Adrenal gland (tissue), 12 donors: Measurements from ENCODE around the gene UBE2D3. TPM values are rescaled to one million over a fixed set of nuclear protein-coding genes. Genes with fewer than 3 reads are reported as not detected.

Source experiments
- DNase-seq, 7 donors: peaks; one replicate each; pipeline ENCODE4 v3.0.0-alpha.2; 2019 to 2020
- H3K27ac ChIP-seq, 5 donors: fragments of 200-600 bp; sonication (generic) in 4 of 5; 1 replicate in 3 of 5; 2 replicates in 2 of 5; pipeline versions ENCODE4 v1.5.1 to v1.8.0; 2016 to 2020; ENCODE audit warnings: mild to moderate bottlenecking in 1 of 5
- H3K27me3 ChIP-seq: fragments of 200-600 bp; 2 replicates; pipeline ENCODE4 v1.8.0; 2021
- H3K36me3 ChIP-seq, 2 donors: fragments of 200-600 bp; replicated peaks in 1 of 2; 1 replicate in 1 of 2; 2 replicates in 1 of 2; pipeline versions ENCODE4 v1.5.1 to v1.8.0; 2018 to 2022
- H3K4me1 ChIP-seq, 2 donors: fragments of 200-600 bp; replicated peaks in 1 of 2; 1 replicate in 1 of 2; 2 replicates in 1 of 2; pipeline versions ENCODE4 v1.5.1 to v1.8.0; 2018 to 2021
- H3K4me3 ChIP-seq, 4 donors: fragments of 200-600 bp; sonication (generic) in 3 of 4; one replicate each; pipeline ENCODE4 v1.5.1; 2016 to 2018
- H3K9me3 ChIP-seq, 3 donors: fragments of 200-600 bp; sonication (generic) in 1 of 3; replicated peaks in 1 of 3; 1 replicate in 2 of 3; 2 replicates in 1 of 3; pipeline versions ENCODE4 v1.5.1 to v1.8.0; 2016 to 2021
- POLR2A ChIP-seq, 2 donors: fragments of 450-650 bp; IDR thresholded peaks; one replicate each; pipeline ENCODE4 v1.6.1; 2017; ENCODE audit warnings: antibody characterized with exemption in 2 of 2, mild to moderate bottlenecking in 2 of 2, moderate library complexity in 1 of 2
- WGBS, 4 donors: extraction: QIAGEN DNeasy Blood & Tissue Kit in 2 of 4; methylation state at CpG; one replicate each; pipeline versions ENCODE4 v1.1.5 to v1.1.7; 2013 to 2017; 5-methylcytosine and 5-hydroxymethylcytosine counted together
- intact Hi-C, 2 donors: fragments of 100-400 bp; cut with DNase I; formaldehyde crosslinking; loops; one replicate each; pipeline versions ENCODE4 v1.14.1 to v1.15.0; 2022 to 2023
- polyA plus RNA-seq, 3 donors: library from polyadenylated mRNA; stranded (reverse); fragments of 200-250 nt in 2 of 3; fragments of 350-450 nt in 1 of 3; fragmentation: Illumina TruSeq in 1 of 3; extraction: RNeasy Lipid Tissue Mini Kit (QIAGEN cat#74804) in 1 of 3; gene quantifications; one replicate each; pipeline ENCODE4 v1.2.3, GENCODE V29; 2013 to 2014
- total RNA-seq, 9 donors: library from RNA; depleted of rRNA in 4 of 9; stranded (reverse); fragments of >200 nt in 4 of 9; fragments of 120-200 nt in 1 of 9; fragmentation: NEBNext Ultra II Directional in 1 of 9; extraction: Animal tissue kit (Norgen Biotek cat#: 25700) in 1 of 9; gene quantifications; one replicate each; pipeline versions ENCODE4 v1.1.0 to v1.2.4, GENCODE V29; 2013 to 2023
- TF ChIP-seq, protein P1 (sequence below), 6 experiments: fragments of 450-650 bp in 4 of 6; fragments of 200-600 bp in 2 of 6; sonication (generic) in 1 of 6; IDR thresholded peaks; 1 replicate in 5 of 6; 2 replicates in 1 of 6; pipeline versions ENCODE4 v1.5.1 to v1.8.0; 2016 to 2021; ENCODE audit warnings: antibody characterized with exemption in 6 of 6, mild to moderate bottlenecking in 2 of 6, moderate library complexity in 1 of 6
- donor health status: healthy with polysubstance abuse.
- donor health status: Bipolar disorder and iron deficiency.
- donor health status: DM: yes; HTN: yes; CAD: no.
- donor health status: DM: no; HTN: no; CAD: no.
- donor health status: DM: no; HTN: no; CAD: no.
- donor health status: DM: yes; HTN: yes; CAD: no.

UBE2D3 gene
- total and polyA plus RNA-seq, 12 donors: 178 to 709 (median 398) TPM

DNA sequence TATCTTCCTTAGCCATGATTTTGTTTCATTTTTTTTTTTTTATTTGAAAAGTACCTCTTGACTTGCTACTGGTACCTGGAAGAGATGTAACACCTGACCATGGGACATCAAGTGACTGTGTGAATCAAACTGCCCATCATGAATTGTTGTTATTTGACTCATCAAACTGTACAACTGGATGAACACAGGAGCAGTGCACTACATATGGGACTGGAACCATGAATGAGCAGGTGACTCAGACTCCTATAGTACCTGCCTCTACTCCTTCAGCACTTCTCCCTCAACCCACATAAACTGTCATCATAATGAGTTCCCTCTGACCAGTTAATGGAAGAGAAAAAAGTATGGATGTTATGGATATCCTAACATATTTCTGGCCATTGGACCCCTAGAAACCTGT lies 15.9 kb upstream of the UBE2D3 start:
- H3K4me3 ChIP-seq: no peak overlapping the region
- TF ChIP-seq, protein P1, sequence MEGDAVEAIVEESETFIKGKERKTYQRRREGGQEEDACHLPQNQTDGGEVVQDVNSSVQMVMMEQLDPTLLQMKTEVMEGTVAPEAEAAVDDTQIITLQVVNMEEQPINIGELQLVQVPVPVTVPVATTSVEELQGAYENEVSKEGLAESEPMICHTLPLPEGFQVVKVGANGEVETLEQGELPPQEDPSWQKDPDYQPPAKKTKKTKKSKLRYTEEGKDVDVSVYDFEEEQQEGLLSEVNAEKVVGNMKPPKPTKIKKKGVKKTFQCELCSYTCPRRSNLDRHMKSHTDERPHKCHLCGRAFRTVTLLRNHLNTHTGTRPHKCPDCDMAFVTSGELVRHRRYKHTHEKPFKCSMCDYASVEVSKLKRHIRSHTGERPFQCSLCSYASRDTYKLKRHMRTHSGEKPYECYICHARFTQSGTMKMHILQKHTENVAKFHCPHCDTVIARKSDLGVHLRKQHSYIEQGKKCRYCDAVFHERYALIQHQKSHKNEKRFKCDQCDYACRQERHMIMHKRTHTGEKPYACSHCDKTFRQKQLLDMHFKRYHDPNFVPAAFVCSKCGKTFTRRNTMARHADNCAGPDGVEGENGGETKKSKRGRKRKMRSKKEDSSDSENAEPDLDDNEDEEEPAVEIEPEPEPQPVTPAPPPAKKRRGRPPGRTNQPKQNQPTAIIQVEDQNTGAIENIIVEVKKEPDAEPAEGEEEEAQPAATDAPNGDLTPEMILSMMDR (IDR thresholded peaks at IDR 0.05): no peak
- TF ChIP-seq POLR2A (IDR thresholded peaks at IDR 0.05): no peak
- no peak overlapping the region for H3K27ac ChIP-seq
- intact Hi-C loops: no loop called here
- no peaks in the 10 kb centered on the region for H3K4me1 ChIP-seq
- no peaks in the 10 kb centered on the region for H3K36me3 ChIP-seq
- no peaks in the 10 kb centered on the region for H3K27me3 ChIP-seq
- DNase-seq: no peak
- H3K9me3 ChIP-seq: no peaks in the 10 kb centered on the region

DNA sequence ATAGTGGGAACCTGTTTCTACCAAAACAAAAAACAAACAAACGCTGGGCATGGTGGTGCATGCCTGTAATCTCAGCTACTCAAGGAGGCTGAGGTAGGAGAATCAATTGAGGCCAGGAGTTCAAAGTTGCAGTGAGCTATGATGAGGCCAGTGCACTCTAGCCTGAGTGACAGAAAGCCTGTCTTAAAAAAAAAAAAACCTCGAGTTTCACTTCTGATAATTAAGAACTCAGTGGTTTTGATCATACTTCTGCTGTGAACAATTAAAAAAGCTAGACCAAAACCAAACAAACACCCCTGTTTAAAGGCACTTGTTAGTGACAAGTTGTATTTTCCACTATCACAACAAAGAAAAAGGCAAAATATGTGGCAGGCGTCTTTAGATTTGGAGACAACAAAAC lies 15.0 kb upstream of the UBE2D3 start:
- Histone ChIP-seq H3K36me3 (no peaks in the 10 kb centered on the region), H3K4me1 (no peaks in the 10 kb centered on the region), H3K27ac (no peak overlapping the region), H3K9me3 (no peaks in the 10 kb centered on the region), H3K27me3 (no peaks in the 10 kb centered on the region), H3K4me3 (no peak overlapping the region)
- TF ChIP-seq POLR2A (IDR thresholded peaks at IDR 0.05): no peak
- TF ChIP-seq, protein P1 (IDR thresholded peaks at IDR 0.05): no peak
- no peak for DNase-seq
- intact Hi-C loops: no loop called here
- WGBS, 4 donors: 70 to 89% (median 87%) methylated on average over 3 of the region's 3 CpGs

GRCh38 chr4:102836596-102836995 lies 9.2 kb upstream of the UBE2D3 start:
- Histone ChIP-seq H3K4me1 (peaks cover 0 to 11% of the 10 kb centered on the region in 2 donors), H3K4me3 (no peak overlapping the region), H3K9me3 (no peaks in the 10 kb centered on the region), H3K27ac (no peak overlapping the region), H3K27me3 (no peaks in the 10 kb centered on the region), H3K36me3 (no peaks in the 10 kb centered on the region)
- DNase-seq: no peak
- WGBS, 4 donors: 94 to 100% (median 97%) methylated on average over 1 of the region's 1 CpG
- intact Hi-C loops: no loop called here
- TF ChIP-seq, protein P1 (IDR thresholded peaks at IDR 0.05): no peak
- TF ChIP-seq POLR2A (IDR thresholded peaks at IDR 0.05): no peak

DNA sequence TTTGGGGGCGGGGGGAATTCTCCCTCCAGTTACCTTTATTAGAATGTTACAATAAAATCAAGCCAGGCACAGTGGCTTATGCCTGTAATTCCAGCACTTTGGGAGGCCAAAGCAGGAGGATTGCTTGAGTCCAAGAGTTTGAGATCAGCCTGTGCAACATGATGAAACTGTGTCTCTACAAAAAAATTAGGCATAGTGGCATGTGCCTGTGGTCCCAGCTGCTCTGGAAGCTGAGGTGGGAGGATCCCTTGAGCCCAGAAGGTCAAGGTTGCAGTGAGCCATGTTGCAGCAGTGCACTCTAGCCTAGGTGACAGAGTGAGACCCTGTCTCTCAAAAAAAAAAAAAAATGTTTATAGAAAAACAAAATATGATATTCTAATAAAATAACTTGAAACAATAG lies 5.3 kb upstream of the UBE2D3 start:
- TF ChIP-seq, protein P1 (IDR thresholded peaks at IDR 0.05): no peak
- no peak for TF ChIP-seq POLR2A (IDR thresholded peaks at IDR 0.05)
- H3K4me3 ChIP-seq: no peak overlapping the region
- H3K27ac ChIP-seq: peak overlapping the region in 1 of 5 donors; percentile 25
- H3K4me1 ChIP-seq: peaks cover 9 to 22% of the 10 kb centered on the region in 2 donors
- peak in 2 of 7 donors; percentile 20 to 45 for DNase-seq
- H3K9me3 ChIP-seq: no peaks in the 10 kb centered on the region
- no peaks in the 10 kb centered on the region for H3K36me3 ChIP-seq
- 86 to 97% (median 91%) methylated on average over 1 of the region's 1 CpG for WGBS, 4 donors
- intact Hi-C loops: no loop called here
- H3K27me3 ChIP-seq: no peaks in the 10 kb centered on the region
